ENCODE results near the gene LARGE1.

GRCh38 chr22:33825761-33826160 is 94.5 kb downstream of the LARGE1 start:
- no peak for TF ChIP-seq ZNF253 (CRISPR knock-in tag; IDR thresholded peaks at IDR 0.05; ENCODE audit: borderline replicate concordance)
- TF ChIP-seq SNAI1 (CRISPR knock-in tag; IDR thresholded peaks at IDR 0.05; ENCODE audit: borderline replicate concordance): no peak
- no peak for TF ChIP-seq FOXP1 (IDR thresholded peaks at IDR 0.05)
- TF ChIP-seq FOXP1 (CRISPR knock-in tag; IDR thresholded peaks at IDR 0.05): no peak
- no peak for TF ChIP-seq MED1 (CRISPR knock-in tag; IDR thresholded peaks at IDR 0.05)
- no peak for TF ChIP-seq ZBTB43 (CRISPR knock-in tag; conservative IDR thresholded peaks at IDR 0.05)
- TF ChIP-seq CTCF (CRISPR knock-in tag; IDR thresholded peaks at IDR 0.05): no peak
